Transverse colon (tissue), 4 donors: ENCODE results near the gene MANBA. TPM values are rescaled to one million over a fixed set of nuclear protein-coding genes. Genes with fewer than 3 reads are reported as not detected.

Experiments used
- DNase-seq: peaks from one replicate; pipeline ENCODE4 v3.0.0-alpha.2; 2019
- H3K27ac ChIP-seq, 4 donors: fragments of 200-600 bp; sonication (generic); 2 replicates each; pipeline ENCODE4 v1.5.1; 2016 to 2018; ENCODE audit warnings: inconsistent platforms in 4 of 4
- H3K27me3 ChIP-seq: fragments of 200-600 bp; sonication (generic); 2 replicates; pipeline ENCODE4 v1.5.1; 2017; ENCODE audit warnings: inconsistent platforms
- H3K36me3 ChIP-seq, 4 donors: fragments of 200-600 bp; sonication (generic); 2 replicates each; pipeline ENCODE4 v1.5.1; 2017 to 2019; ENCODE audit warnings: inconsistent platforms in 4 of 4
- H3K4me1 ChIP-seq, 4 donors: fragments of 200-600 bp; sonication (generic); 2 replicates each; pipeline ENCODE4 v1.5.1; 2017 to 2020; ENCODE audit warnings: inconsistent platforms in 4 of 4
- H3K4me3 ChIP-seq, 4 donors: fragments of 200-600 bp; sonication (generic); 1 replicate in 1 of 4; 2 replicates in 3 of 4; pipeline versions ENCODE4 v1.5.1 to v1.6.1; 2017 to 2019; ENCODE audit warnings: inconsistent platforms in 4 of 4
- H3K9me3 ChIP-seq, 2 donors: fragments of 200-600 bp; sonication (generic); 2 replicates each; pipeline ENCODE4 v1.5.1; 2017 to 2019; ENCODE audit warnings: inconsistent platforms in 2 of 2
- CTCF ChIP-seq, 5 experiments: fragments of 200-600 bp in 3 of 5; fragments of 450-650 bp in 2 of 5; sonication (generic) in 3 of 5; IDR thresholded peaks; 1 replicate in 2 of 5; 2 replicates in 3 of 5; pipeline ENCODE4 v1.5.1; 2016 to 2017; ENCODE audit warnings: antibody characterized with exemption in 5 of 5, inconsistent platforms in 3 of 5, mild to moderate bottlenecking in 2 of 5, moderate library complexity in 1 of 5
- EP300 ChIP-seq: sonication (generic); formaldehyde crosslinking; IDR thresholded peaks from one replicate; pipeline ENCODE4 v1.6.1; 2017; ENCODE audit warnings: antibody characterized with exemption, low read depth
- POLR2A ChIP-seq: fragments of 450-650 bp; IDR thresholded peaks from one replicate; pipeline ENCODE4 v1.6.1; 2016; ENCODE audit warnings: antibody characterized with exemption, mild to moderate bottlenecking, moderate library complexity
- POLR2AphosphoS5 ChIP-seq, 3 donors: sonication (generic); formaldehyde crosslinking; IDR thresholded peaks; one replicate each; pipeline ENCODE4 v1.6.1; 2016; ENCODE audit warnings: antibody characterized with exemption in 3 of 3
- WGBS, 2 donors: methylation state at CpG; one replicate each; pipeline ENCODE4 v1.1.5; 2018; ENCODE audit warnings: low coverage in 1 of 2; 5-methylcytosine and 5-hydroxymethylcytosine counted together
- in situ Hi-C, 4 donors: fragments of 200-750 bp; cut with MboI; loops; one replicate each; pipeline versions ENCODE4 v1.15.0 to v1.15.1; 2017; ENCODE audit warnings: low sequenced_read_pairs in 3 of 4, low pct_ligation_motif_present in 1 of 4, low pct_unique_long_range_greater_than_20kb in 1 of 4
- intact Hi-C: fragments of 100-400 bp; cut with DNase I; formaldehyde crosslinking; loops from one replicate; pipeline ENCODE4 v1.15.1; 2023; ENCODE audit warnings: low total_unique reads
- total RNA-seq, 4 donors: library from RNA; depleted of rRNA; stranded (reverse); fragments of >200 nt; gene quantifications; one replicate each; pipeline ENCODE4 v1.1.0, GENCODE V29; 2016

MANBA gene
- total RNA-seq, 4 donors from 2014 or later = 7.5 to 110 (median 27.9) TPM

- intact Hi-C loops (no loop called here), in situ Hi-C loops (loop anchor here in 3 of 4 donors (25.0 kb wide), 2 partner anchors 163 to 263 kb away; partner anchors contain the start of gene SLC39A8 (in 1 of the 3))
- peaks cover 0 to 5% (median 0%) of the 10 kb centered on the region in 4 donors for H3K4me1 ChIP-seq
- H3K27me3 ChIP-seq = no peaks in the 10 kb centered on the region
- no peak overlapping the region for H3K27ac ChIP-seq
- peaks cover 0 to 51% (median 17%) of the 10 kb centered on the region in 4 donors for H3K36me3 ChIP-seq
- H3K9me3 ChIP-seq = no peaks in the 10 kb centered on the region
- H3K4me3 ChIP-seq = no peak overlapping the region
- no peak for DNase-seq
- TF ChIP-seq POLR2A (no peak), CTCF (IDR thresholded peaks at IDR 0.05) (no peak), EP300 (no peak), POLR2AphosphoS5 (IDR thresholded peaks at IDR 0.05) (no peak)
- WGBS, 2 donors = 85 to 87% methylated on average over 3 of the region's 3 CpGs
Observed at GRCh38 chr4:102599886-102600285, 160.9 kb downstream of the MANBA start.

GRCh38 chr4:102599455-102599854 lies 161.3 kb downstream of the MANBA start:
- Histone ChIP-seq H3K4me3 (no peak overlapping the region), H3K36me3 (peaks cover 0 to 49% (median 19%) of the 10 kb centered on the region in 4 donors), H3K9me3 (no peaks in the 10 kb centered on the region), H3K27me3 (no peaks in the 10 kb centered on the region), H3K4me1 (peaks cover 0 to 5% (median 0%) of the 10 kb centered on the region in 4 donors), H3K27ac (no peak overlapping the region)
- intact Hi-C loops = no loop called here
- in situ Hi-C loops = loop anchor here in 1 of 4 donors (25.0 kb wide), 1 partner anchor 162 kb away; no protein-coding TSS in a partner anchor
- WGBS, 2 donors = 50 to 87% methylated on average over 2 to 4 of the region's 4 CpGs
- DNase-seq = no peak
- TF ChIP-seq CTCF (IDR thresholded peaks at IDR 0.05) (no peak), POLR2A (no peak), POLR2AphosphoS5 (IDR thresholded peaks at IDR 0.05) (no peak), EP300 (no peak)

GRCh38 chr4:102598762-102599374 lies 161.9 kb downstream of the MANBA start:
- Histone ChIP-seq H3K27me3 (no peaks in the 10 kb centered on the region), H3K27ac (no peak overlapping the region), H3K4me3 (no peak overlapping the region), H3K4me1 (peaks cover 0 to 5% (median 0%) of the 10 kb centered on the region in 4 donors), H3K36me3 (peaks cover 0 to 49% (median 17%) of the 10 kb centered on the region in 4 donors), H3K9me3 (no peaks in the 10 kb centered on the region)
- DNase-seq = no peak
- intact Hi-C loops (no loop called here), in situ Hi-C loops (loop anchor here in 1 of 4 donors (25.0 kb wide), 1 partner anchor 162 kb away; no protein-coding TSS in a partner anchor)
- 73 to 78% methylated on average over 3 to 6 of the region's 6 CpGs for WGBS, 2 donors
- TF ChIP-seq EP300 = no peak
- TF ChIP-seq POLR2A = no peak
- TF ChIP-seq CTCF (IDR thresholded peaks at IDR 0.05) = no peak
- no peak for TF ChIP-seq POLR2AphosphoS5 (IDR thresholded peaks at IDR 0.05)

- Histone ChIP-seq H3K36me3 (peaks cover 0 to 52% (median 19%) of the 10 kb centered on the region in 4 donors), H3K4me3 (no peak overlapping the region), H3K4me1 (peaks cover 0 to 5% (median 0%) of the 10 kb centered on the region in 4 donors), H3K9me3 (no peaks in the 10 kb centered on the region), H3K27me3 (no peaks in the 10 kb centered on the region), H3K27ac (no peak overlapping the region)
- no peak for DNase-seq
- intact Hi-C loops = no loop called here
- no peak for TF ChIP-seq POLR2AphosphoS5 (IDR thresholded peaks at IDR 0.05)
- no peak for TF ChIP-seq POLR2A
- no peak for TF ChIP-seq CTCF (IDR thresholded peaks at IDR 0.05)
- no peak for TF ChIP-seq EP300
- in situ Hi-C loops = loop anchor here in 1 of 4 donors (25.0 kb wide), 1 partner anchor 161 kb away; no protein-coding TSS in a partner anchor
- 50 to 62% methylated on average over 1 of the region's 1 CpG for WGBS, 2 donors
Observed at GRCh38 chr4:102598086-102598761, 162.5 kb downstream of the MANBA start.
